Activated CD8-positive, alpha-beta memory T cell treated with anti-CD3 and anti-CD28 coated beads, Interleukin-2, amount 50 U/mL, for 48 hours (primary cell): ENCODE data around the gene EYS.
"Not testable (repeated sequence)": the region's sequence is repeated elsewhere in the genome, so short reads cannot be mapped to it uniquely, and the experiment has no call there.

ENCODE experiments used
- DNase-seq: peaks from one replicate; pipeline ENCODE4 v3.0.0-alpha.2; 2020

EYS gene

DNA sequence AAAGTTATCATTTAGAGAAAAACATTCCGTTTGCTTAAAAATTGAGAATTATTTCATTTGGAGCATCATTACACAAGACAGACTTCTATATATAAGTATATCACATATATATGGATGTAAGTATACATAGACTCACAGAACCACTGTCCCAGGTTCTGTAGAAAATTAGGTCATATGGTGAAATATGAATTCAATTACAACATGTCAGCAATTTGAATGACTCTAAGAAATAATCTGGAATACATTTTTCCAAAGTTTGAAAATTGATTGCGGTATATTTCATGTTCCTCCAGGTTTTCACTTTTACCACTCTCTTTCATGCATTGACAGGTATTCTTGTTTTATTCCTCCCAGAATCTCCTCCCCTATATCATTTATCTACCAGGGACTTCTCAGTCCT lies 1179.1 kb downstream of the EYS start:
- no peak for DNase-seq

GRCh38 chr6:64522859-64523258 lies 1184.2 kb downstream of the EYS start:
- DNase-seq = no peak

- no peak for DNase-seq
Observed at GRCh38 chr6:64520050-64520449, 1187.0 kb downstream of the EYS start.

GRCh38 chr6:64516393-64516792 lies 1190.6 kb downstream of the EYS start:
- DNase-seq = no peak

- no peak for DNase-seq
Observed at GRCh38 chr6:64507661-64508060, 1199.4 kb downstream of the EYS start.

- no peak for DNase-seq
Observed at GRCh38 chr6:64505312-64505711, 1201.7 kb downstream of the EYS start.

- no peak for DNase-seq
Observed at GRCh38 chr6:64504503-64504902, 1202.5 kb downstream of the EYS start.

DNA sequence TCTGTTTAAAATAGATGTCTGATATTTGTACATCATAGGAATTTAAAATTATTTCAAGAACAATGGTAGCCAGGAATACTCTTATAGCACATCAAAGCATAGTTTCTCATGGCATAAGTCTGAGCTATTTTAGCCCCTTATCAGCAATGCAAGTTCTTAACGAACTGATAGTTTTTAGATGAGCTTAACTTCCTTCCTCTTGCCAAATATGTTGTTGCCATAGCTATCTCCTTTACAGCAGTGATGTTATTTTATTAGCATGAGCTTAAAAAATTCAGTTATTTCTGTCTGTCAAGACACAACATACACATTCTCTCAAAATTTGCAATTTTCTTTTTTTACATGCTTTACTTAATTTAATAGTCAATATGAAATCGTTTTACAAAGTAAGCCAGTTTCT lies 1204.2 kb downstream of the EYS start:
- no peak for DNase-seq

GRCh38 chr6:64497634-64498033 lies 1209.4 kb downstream of the EYS start:
- no peak for DNase-seq

DNA sequence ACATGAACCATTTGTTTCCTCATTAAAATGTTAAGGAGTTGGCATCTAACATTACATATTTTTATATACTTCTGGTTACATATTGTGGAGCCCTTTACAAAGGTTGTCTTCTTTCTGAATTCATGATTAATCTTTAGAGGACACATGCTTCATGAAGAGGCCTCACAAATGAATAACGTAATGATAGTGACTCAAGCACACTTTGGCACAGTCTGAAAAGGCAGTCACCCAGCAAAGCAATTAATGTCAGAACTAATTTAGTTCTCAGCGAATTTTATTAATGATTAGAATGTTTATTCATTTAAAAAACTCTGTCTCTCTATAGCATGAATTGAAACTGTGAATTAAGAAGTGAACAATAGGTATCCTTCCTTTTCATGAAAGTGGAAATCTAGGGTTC lies 1217.3 kb downstream of the EYS start:
- no peak for DNase-seq

DNA sequence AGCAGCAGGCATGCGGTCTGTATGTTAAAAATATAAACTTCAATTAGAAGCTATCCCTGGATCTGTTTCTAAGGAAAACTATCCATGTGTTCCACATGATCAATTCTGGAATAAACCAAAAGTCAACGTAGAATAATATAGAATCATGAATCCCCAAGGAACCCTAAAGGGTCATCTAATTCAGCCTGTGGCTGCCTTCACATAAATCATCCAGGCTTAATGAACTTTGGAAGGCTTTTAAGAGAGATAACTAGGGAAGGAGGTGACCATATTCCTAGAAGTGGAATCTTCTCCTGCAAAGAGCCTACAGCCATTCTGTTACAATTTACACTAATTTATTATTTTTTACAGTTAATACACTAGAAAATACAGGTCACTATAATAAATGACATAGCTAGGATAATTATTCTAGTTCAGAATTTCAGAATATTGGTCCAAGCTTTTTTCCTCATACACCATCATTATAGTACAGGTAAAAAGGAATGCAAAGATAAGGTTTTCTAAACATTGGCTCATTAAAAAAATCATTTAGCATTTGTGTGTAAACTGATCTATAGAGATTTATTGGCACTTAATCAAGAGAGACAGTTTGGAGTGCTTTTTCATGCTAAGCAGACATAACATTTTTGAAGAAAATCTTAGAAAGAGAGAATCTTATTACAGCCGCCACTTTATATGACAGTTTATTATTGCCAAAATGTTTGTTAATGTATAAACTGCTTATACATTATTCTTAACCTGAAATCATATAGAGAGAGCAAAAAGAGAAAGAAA lies 1220.3 kb downstream of the EYS start:
- DNase-seq = no peak

DNA sequence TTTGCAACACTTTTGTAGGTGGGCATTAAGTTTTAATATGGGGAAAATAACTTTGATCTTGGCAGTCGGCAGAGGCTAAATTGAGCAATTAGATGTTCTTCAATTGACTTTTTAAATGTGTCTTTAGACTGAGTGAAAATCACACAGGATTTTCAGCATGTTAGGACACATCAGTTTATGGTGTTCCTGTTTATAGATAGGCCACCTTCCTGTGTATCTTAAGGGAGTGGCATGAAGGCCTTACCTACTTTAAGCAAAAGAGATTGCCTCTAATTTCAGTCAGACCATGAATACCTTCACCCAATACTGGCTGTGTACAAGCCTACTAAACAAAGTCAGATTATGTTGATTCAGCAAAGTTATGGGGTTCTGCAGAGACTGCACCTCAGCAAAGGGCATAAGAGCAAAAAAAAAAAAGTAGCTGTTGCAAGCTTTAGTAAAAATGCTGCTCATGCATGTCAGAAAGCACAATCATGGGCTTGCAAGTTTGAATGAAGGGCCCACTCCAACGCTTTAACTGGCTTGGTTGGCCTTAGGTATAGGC lies 1223.0 kb downstream of the EYS start:
- no peak for DNase-seq

- DNase-seq = no peak
Observed at GRCh38 chr6:64482631-64483030, 1224.4 kb downstream of the EYS start.

GRCh38 chr6:64479134-64479533 lies 1227.9 kb downstream of the EYS start:
- no peak for DNase-seq

- no peak for DNase-seq
Observed at GRCh38 chr6:64477391-64477790, 1229.6 kb downstream of the EYS start.

- no peak for DNase-seq
Observed at GRCh38 chr6:64476935-64477334, 1230.1 kb downstream of the EYS start.

GRCh38 chr6:64469405-64469804 lies 1237.6 kb downstream of the EYS start:
- not testable (repeated sequence) for DNase-seq

DNA sequence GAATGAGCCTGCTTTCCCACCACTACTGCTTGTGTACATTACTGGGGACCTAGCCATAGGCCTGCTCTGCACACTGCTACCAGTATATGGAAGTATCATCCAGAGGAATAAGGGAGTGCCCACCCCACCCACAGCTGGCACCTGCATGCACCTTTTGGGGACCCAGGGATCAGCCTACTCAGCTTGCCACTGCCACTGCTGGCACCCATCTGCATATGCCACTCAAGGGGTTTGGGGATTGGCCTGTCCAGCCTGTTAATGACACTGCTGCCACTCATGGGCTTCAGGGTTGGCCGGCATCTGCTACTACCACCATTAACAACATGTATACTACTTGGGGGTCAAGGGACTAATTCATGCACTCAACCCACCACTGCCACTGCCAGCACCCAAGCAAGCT lies 1239.4 kb downstream of the EYS start:
- no peak for DNase-seq

DNA sequence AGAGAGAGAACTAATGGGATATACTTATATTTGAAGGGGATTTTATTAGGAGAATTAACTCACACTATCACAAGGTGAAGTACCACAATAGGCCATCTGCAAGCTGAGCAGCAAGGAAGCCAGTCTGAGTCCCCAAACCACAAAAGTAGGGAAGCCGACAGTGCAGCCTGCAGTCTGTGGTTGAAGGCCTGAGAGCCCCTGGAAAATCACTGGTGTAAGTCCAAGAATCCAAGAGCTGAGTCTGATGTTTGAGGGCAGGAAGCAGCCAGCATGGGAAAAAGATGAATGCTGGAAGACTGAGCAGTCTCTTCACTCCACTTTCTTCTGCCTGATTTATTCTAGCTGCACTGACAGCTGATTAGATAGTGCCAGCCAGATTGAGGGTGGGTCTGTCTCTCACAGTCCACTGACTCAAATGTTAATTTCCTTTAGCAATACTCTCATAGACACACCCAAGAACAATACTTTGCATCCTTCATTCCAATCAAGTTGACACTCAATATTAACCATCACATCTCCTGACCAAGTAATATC lies 1247.5 kb downstream of the EYS start:
- DNase-seq = no peak

DNA sequence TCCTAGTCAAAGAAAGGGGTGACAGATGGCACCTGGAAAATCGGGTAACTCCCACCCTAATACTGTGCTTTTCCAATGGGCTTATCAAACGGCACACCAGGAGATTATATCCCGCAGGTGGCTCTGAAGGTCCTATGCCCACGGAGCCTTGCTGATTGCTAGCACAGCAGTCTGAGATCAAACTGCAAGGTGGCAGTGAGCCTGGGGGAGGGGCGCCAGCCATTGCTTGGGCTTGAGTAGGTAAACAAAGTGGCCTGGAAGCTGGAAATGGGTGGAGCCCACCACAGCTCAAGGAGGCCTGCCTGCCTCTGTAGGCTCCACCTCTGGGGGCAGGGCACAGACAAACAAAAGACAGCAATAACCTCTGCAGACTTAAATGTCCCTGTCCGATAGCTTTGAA lies 1258.9 kb downstream of the EYS start:
- DNase-seq = not testable (repeated sequence)

GRCh38 chr6:64445038-64445437 lies 1262.0 kb downstream of the EYS start:
- DNase-seq = no peak

- DNase-seq = no peak
Observed at GRCh38 chr6:64439274-64439673, 1267.8 kb downstream of the EYS start.

DNA sequence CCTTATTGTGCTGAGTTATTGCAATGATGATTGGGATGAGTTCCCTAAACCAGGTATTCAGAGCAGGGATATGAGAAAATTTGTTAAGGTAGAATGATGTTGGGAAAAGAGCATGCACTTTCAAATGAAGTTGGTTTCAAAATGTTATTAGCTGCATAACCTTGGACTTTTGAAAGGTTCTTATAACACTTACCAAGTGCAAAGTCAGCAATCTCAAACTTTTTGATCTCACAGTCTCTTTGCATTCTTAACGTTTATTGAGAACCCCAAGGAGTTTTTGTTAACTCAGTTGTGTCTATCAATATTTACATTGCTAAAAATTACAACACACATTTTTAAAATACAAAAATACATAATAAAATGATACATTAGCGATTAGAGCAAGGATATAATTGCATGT lies 1269.0 kb downstream of the EYS start:
- no peak for DNase-seq

GRCh38 chr6:64429926-64430325 lies 1277.1 kb downstream of the EYS start:
- no peak for DNase-seq

DNA sequence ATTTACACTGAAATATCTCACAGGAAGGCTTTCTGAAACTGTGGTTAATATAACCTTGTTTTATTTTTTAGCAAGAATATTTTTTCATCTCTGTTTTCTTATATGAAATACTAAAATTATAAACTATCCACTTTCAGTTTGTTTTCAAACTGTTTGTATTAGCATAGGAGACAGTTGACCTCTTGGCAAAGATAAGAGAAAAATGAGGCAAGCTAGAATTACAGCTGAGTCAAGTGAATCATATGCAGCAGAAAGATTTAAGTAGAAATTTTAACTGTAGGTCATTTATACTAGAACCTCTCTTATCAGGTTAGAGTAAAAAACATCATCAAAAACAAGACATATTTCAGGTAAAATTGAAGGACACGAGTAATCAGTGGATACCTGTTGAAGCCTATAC lies 1278.8 kb downstream of the EYS start:
- no peak for DNase-seq
